Nephron (organoid): ENCODE data around the gene FZD7.
A peak's percentile ranks its signal among the peaks of the same experiment; 100 is the strongest.

Source experiments
- H3K27ac Mint-ChIP-seq, 3 experiments: 2 replicates each; pipeline ENCODE4 v1.8.0; 2020; ENCODE audit warnings: mixed read lengths in 3 of 3, mild to moderate bottlenecking in 2 of 3, moderate library complexity in 1 of 3
- H3K27me3 Mint-ChIP-seq: 2 replicates; pipeline ENCODE4 v1.8.0; 2021; ENCODE audit warnings: low read depth, mild to moderate bottlenecking, moderate library complexity, mixed read lengths
- H3K36me3 Mint-ChIP-seq: 2 replicates; pipeline ENCODE4 v1.8.0; 2020; ENCODE audit warnings: low read depth, mixed read lengths
- H3K4me1 Mint-ChIP-seq: 2 replicates; pipeline ENCODE4 v1.8.0; 2020; ENCODE audit warnings: mixed read lengths
- H3K4me3 Mint-ChIP-seq, 3 experiments: 2 replicates each; pipeline ENCODE4 v1.8.0; 2020; ENCODE audit warnings: mild to moderate bottlenecking in 3 of 3, mixed read lengths in 3 of 3, moderate library complexity in 2 of 3
- H3K9me3 Mint-ChIP-seq: 2 replicates; pipeline ENCODE4 v1.8.0; 2020; ENCODE audit warnings: mixed read lengths
- CTCF ChIP-seq, 3 experiments: fragments of 200-600 bp; sonication (generic); IDR thresholded peaks; one replicate each; pipeline ENCODE4 v1.5.0; 2021; ENCODE audit warnings: antibody characterized with exemption in 3 of 3; ENCODE audit not compliant: unreplicated experiment in 3 of 3

The FZD7 gene

GRCh38 chr2:202052235-202052634 lies 18.6 kb downstream of the FZD7 start:
- no peak for TF ChIP-seq CTCF (IDR thresholded peaks at IDR 0.05; ENCODE audit: unreplicated experiment in 3 of 3)
- Mint-ChIP-seq H3K36me3 (no peaks in the 10 kb centered on the region), H3K27ac (peak overlapping the region in 2 of 3 experiments; percentile 5 to 32), H3K27me3 (peaks cover 3% of the 10 kb centered on the region), H3K9me3 (no peaks in the 10 kb centered on the region), H3K4me1 (peaks cover 29% of the 10 kb centered on the region), H3K4me3 (no peak overlapping the region)

GRCh38 chr2:202054679-202055078 lies 21.0 kb downstream of the FZD7 start:
- H3K27me3 Mint-ChIP-seq = peaks cover 3% of the 10 kb centered on the region
- H3K36me3 Mint-ChIP-seq = no peaks in the 10 kb centered on the region
- no peak for TF ChIP-seq CTCF (IDR thresholded peaks at IDR 0.05; ENCODE audit: unreplicated experiment in 3 of 3)
- peaks cover 26% of the 10 kb centered on the region for H3K4me1 Mint-ChIP-seq
- no peaks in the 10 kb centered on the region for H3K9me3 Mint-ChIP-seq
- peak overlapping the region in 1 of 3 experiments; percentile 2 for H3K27ac Mint-ChIP-seq
- no peak overlapping the region for H3K4me3 Mint-ChIP-seq

- TF ChIP-seq CTCF (IDR thresholded peaks at IDR 0.05; ENCODE audit: unreplicated experiment in 3 of 3) = peak; percentile 36 to 46 (median 37)
- no peaks in the 10 kb centered on the region for H3K36me3 Mint-ChIP-seq
- peaks cover 3% of the 10 kb centered on the region for H3K27me3 Mint-ChIP-seq
- no peak overlapping the region for H3K4me3 Mint-ChIP-seq
- H3K4me1 Mint-ChIP-seq = peaks cover 11% of the 10 kb centered on the region
- H3K9me3 Mint-ChIP-seq = no peaks in the 10 kb centered on the region
- peak overlapping the region in 2 of 3 experiments; percentile 3 to 65 for H3K27ac Mint-ChIP-seq
Measured at GRCh38 chr2:202056611-202057010, 23.0 kb downstream of the FZD7 start.

- H3K4me3 Mint-ChIP-seq = no peak overlapping the region
- no peaks in the 10 kb centered on the region for H3K27me3 Mint-ChIP-seq
- no peak overlapping the region for H3K27ac Mint-ChIP-seq
- no peaks in the 10 kb centered on the region for H3K36me3 Mint-ChIP-seq
- H3K9me3 Mint-ChIP-seq = no peaks in the 10 kb centered on the region
- peaks cover 36% of the 10 kb centered on the region for H3K4me1 Mint-ChIP-seq
- peak in 2 of 3 experiments; percentile 23 to 35 for TF ChIP-seq CTCF (IDR thresholded peaks at IDR 0.05; ENCODE audit: unreplicated experiment in 3 of 3)
Measured at GRCh38 chr2:202060218-202060617, 26.6 kb downstream of the FZD7 start.

- Mint-ChIP-seq H3K27me3 (no peaks in the 10 kb centered on the region), H3K9me3 (no peaks in the 10 kb centered on the region), H3K36me3 (no peaks in the 10 kb centered on the region), H3K4me3 (no peak overlapping the region), H3K27ac (peak overlapping the region in 2 of 3 experiments; percentile 31 to 99), H3K4me1 (peaks cover 41% of the 10 kb centered on the region)
- TF ChIP-seq CTCF (IDR thresholded peaks at IDR 0.05; ENCODE audit: unreplicated experiment in 3 of 3) = no peak
Measured at GRCh38 chr2:202061695-202062094, 28.0 kb downstream of the FZD7 start.

- Mint-ChIP-seq H3K9me3 (no peaks in the 10 kb centered on the region), H3K4me3 (peak overlapping the region in 2 of 3 experiments; percentile 12 to 36), H3K36me3 (no peaks in the 10 kb centered on the region), H3K27me3 (no peaks in the 10 kb centered on the region), H3K4me1 (peaks cover 60% of the 10 kb centered on the region), H3K27ac (peak overlapping the region; percentile 96 to 99 (median 97))
- TF ChIP-seq CTCF (IDR thresholded peaks at IDR 0.05; ENCODE audit: unreplicated experiment in 3 of 3) = no peak
Measured at GRCh38 chr2:202064171-202064880, 30.7 kb downstream of the FZD7 start.
